Ovary (tissue), 3 donors: Measurements from ENCODE around the gene TAF4.

ENCODE experiments used
- CTCF ChIP-seq, 3 donors: fragments of 450-650 bp in 2 of 3; fragments of 200-600 bp in 1 of 3; IDR thresholded peaks; one replicate each; pipeline versions ENCODE4 v1.5.1 to v1.8.0; 2016 to 2022; ENCODE audit warnings: antibody characterized with exemption in 3 of 3, mild to moderate bottlenecking in 1 of 3
- POLR2A ChIP-seq: fragments of 450-650 bp; IDR thresholded peaks from one replicate; pipeline ENCODE4 v1.6.1; 2017; ENCODE audit warnings: antibody characterized with exemption, mild to moderate bottlenecking, moderate library complexity
- donor health status: DM: no; HTN: no; CAD: no.

DNA sequence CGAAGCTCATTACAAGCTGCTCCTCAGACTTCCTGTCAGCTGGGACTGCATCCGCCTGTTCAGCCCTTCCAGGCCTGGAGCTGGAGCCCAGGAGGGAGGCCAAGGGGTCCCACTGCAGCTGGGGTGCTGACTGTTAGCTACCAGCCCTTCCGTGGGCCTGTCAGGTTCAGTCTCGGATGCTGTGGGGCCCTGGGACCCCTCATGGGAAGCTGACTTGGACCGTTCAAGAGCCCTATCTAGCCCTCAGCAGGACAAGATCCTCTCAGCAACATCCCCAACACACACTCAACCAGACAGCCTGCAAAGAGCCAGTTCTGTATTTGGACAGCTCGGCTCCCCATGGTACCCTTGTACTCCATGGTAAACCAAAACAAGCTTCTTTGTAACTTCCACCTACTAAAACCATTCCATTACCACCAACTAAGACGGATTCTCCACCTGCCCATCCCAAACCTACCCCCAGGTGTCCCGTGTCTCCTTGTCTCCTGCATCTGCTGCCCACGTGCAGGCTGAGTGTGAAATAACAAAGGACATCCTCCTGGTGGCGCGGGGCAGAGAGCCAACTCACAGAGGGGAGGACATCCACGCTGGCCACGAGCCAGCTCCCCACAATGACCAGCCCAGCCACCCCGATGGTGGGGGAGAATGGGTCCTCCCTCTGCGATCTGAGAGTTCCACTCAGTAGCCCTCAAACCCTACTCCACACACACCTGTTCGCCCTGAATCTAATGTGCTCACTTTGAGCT lies 111.2 kb downstream of the TAF4 start:
- TF ChIP-seq CTCF (IDR thresholded peaks at IDR 0.05), result no peak
- TF ChIP-seq POLR2A, result no peak
